Lower leg skin (tissue), 4 donors: ENCODE measurements around the gene RASSF5. TPM values are rescaled to one million over a fixed set of nuclear protein-coding genes. Genes with fewer than 3 reads are reported as not detected.

ENCODE experiments used
- DNase-seq, 2 donors: peaks; one replicate each; pipeline ENCODE4 v3.0.0-alpha.2; 2019; ENCODE audit warnings: low spot score in 2 of 2
- H3K4me3 ChIP-seq: fragments of 200-600 bp; sonication (generic); 2 replicates; pipeline ENCODE4 v1.5.1; 2017; ENCODE audit warnings: mild to moderate bottlenecking, low read depth; ENCODE audit not compliant: poor library complexity, severe bottlenecking
- POLR2A ChIP-seq, 2 donors: fragments of 450-650 bp; IDR thresholded peaks; one replicate each; pipeline ENCODE4 v1.6.1; 2016 to 2017; ENCODE audit warnings: antibody characterized with exemption in 2 of 2, mild to moderate bottlenecking in 1 of 2, moderate library complexity in 1 of 2
- WGBS, 2 donors: methylation state at CpG; one replicate each; pipeline ENCODE4 v1.1.5; 2018; 5-methylcytosine and 5-hydroxymethylcytosine counted together
- intact Hi-C: fragments of 100-400 bp; cut with DNase I; formaldehyde crosslinking; loops from one replicate; pipeline ENCODE4 v1.15.0; 2023; ENCODE audit warnings: low total_unique reads
- total RNA-seq, 4 donors: library from RNA; depleted of rRNA; stranded (reverse); fragments of >200 nt; gene quantifications; one replicate each; pipeline ENCODE4 v1.1.0, GENCODE V29; 2016
- TF ChIP-seq, protein P1 (sequence below), 3 donors: fragments of 450-650 bp; IDR thresholded peaks; one replicate each; pipeline ENCODE4 v1.5.1; 2016; ENCODE audit warnings: antibody characterized with exemption in 3 of 3, mild to moderate bottlenecking in 3 of 3, moderate library complexity in 2 of 3

Gene RASSF5
- total RNA-seq, 4 donors from 2014 or later: 81.3 to 102 (median 86.1) TPM

DNA sequence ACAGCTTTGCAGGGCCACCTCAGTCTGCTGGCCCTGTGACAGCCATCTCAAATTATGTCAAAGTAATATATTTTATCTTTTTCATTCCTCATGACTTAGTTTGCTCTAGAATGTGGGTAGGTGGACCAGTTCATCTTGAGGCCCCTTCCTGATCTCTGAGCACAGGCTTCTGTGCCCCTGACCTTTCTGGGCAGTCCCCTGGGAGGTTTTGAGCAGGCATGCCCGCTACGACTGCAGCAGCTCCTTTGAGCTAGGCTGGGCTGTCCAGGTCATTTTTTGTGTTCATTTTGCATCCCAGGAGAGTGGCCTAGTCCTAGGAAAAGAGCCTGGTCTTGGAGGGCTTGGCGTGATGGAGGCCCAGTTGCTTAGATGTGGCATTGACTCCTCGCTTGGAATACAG is 62.2 kb downstream of the RASSF5 start:
- DNase-seq: no peak
- TF ChIP-seq, protein P1, sequence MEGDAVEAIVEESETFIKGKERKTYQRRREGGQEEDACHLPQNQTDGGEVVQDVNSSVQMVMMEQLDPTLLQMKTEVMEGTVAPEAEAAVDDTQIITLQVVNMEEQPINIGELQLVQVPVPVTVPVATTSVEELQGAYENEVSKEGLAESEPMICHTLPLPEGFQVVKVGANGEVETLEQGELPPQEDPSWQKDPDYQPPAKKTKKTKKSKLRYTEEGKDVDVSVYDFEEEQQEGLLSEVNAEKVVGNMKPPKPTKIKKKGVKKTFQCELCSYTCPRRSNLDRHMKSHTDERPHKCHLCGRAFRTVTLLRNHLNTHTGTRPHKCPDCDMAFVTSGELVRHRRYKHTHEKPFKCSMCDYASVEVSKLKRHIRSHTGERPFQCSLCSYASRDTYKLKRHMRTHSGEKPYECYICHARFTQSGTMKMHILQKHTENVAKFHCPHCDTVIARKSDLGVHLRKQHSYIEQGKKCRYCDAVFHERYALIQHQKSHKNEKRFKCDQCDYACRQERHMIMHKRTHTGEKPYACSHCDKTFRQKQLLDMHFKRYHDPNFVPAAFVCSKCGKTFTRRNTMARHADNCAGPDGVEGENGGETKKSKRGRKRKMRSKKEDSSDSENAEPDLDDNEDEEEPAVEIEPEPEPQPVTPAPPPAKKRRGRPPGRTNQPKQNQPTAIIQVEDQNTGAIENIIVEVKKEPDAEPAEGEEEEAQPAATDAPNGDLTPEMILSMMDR (IDR thresholded peaks at IDR 0.05): no peak
- TF ChIP-seq POLR2A (IDR thresholded peaks at IDR 0.05): no peak
- intact Hi-C loops: no loop called here
- no peak overlapping the region for H3K4me3 ChIP-seq
- WGBS, 2 donors: 91% methylated on average over 4 of the region's 4 CpGs

GRCh38 chr1:206570529-206570928 is 63.2 kb downstream of the RASSF5 start:
- no peak for DNase-seq
- 84 to 93% methylated on average over 3 of the region's 3 CpGs for WGBS, 2 donors
- TF ChIP-seq, protein P1 (IDR thresholded peaks at IDR 0.05): no peak
- TF ChIP-seq POLR2A (IDR thresholded peaks at IDR 0.05): no peak
- no peak overlapping the region for H3K4me3 ChIP-seq
- intact Hi-C loops: no loop called here

DNA sequence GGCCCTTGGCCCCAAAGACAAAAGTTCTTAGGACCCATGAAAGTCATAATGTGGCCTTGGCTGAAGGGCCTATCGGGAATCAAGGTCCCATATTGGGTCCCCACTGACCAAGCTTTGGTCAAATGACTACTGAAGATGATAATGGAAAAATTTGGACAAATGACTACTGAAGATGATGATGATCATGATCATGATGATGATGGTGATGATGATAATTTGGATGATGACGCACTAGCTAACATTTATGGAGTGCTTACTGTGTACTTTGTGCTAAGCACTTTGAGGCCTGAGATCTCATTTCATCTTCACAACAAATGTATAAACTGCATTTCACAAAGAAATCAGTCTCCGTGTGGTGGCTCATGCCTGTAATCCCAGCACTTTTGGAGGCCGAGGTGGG is 65.5 kb downstream of the RASSF5 start:
- H3K4me3 ChIP-seq: no peak overlapping the region
- no peak for DNase-seq
- TF ChIP-seq, protein P1 (IDR thresholded peaks at IDR 0.05): no peak
- no peak for TF ChIP-seq POLR2A (IDR thresholded peaks at IDR 0.05)
- WGBS, 2 donors: 98 to 99% methylated on average over 4 of the region's 4 CpGs
- intact Hi-C loops: no loop called here

DNA sequence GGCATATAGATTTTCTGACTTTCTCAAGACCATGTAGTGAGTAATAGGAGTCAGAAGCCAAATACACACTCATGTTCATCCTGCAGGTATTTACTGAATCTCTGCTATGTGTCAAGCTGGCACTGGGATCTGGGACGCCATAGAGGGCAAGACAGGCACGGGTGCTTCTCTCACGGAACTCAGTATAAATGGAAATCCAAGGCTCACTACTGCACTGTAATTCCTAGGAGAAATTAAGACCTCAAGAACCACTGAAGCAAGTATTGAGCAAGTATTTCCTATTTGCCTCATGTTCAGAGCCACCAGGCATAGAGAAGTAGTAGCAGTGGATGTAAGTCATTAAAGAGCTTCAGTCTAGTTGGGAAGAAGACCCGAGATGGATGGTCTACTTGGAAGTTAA is 66.0 kb downstream of the RASSF5 start:
- intact Hi-C loops: no loop called here
- no peak for TF ChIP-seq POLR2A (IDR thresholded peaks at IDR 0.05)
- TF ChIP-seq, protein P1 (IDR thresholded peaks at IDR 0.05): no peak
- WGBS, 2 donors: 86 to 91% methylated on average over 4 of the region's 4 CpGs
- DNase-seq: no peak
- no peak overlapping the region for H3K4me3 ChIP-seq

DNA sequence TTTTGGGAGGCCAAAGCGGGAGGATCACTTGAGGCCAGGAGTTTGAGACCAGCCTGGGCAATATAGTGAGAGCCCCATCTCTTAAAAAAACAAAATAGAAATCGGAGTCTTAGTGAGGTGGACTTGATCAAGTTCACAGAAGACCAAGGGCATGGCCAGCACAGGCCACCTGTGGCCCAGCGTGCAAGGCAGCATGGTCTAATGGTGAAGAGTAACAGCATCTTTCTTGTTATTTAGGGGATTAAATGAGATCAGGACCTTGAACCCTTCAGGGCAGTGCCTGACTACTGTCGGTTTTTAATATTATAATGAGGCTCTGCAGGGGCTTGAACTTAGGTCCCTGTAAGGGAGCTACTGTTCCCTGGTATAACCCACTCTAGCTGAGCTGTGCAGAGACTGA is 66.4 kb downstream of the RASSF5 start:
- intact Hi-C loops: no loop called here
- whole genome bisulfite sequencing, 2 donors: 95 to 96% methylated on average over 4 of the region's 4 CpGs
- DNase-seq: no peak
- TF ChIP-seq POLR2A (IDR thresholded peaks at IDR 0.05): no peak
- TF ChIP-seq, protein P1 (IDR thresholded peaks at IDR 0.05): no peak
- no peak overlapping the region for H3K4me3 ChIP-seq

DNA sequence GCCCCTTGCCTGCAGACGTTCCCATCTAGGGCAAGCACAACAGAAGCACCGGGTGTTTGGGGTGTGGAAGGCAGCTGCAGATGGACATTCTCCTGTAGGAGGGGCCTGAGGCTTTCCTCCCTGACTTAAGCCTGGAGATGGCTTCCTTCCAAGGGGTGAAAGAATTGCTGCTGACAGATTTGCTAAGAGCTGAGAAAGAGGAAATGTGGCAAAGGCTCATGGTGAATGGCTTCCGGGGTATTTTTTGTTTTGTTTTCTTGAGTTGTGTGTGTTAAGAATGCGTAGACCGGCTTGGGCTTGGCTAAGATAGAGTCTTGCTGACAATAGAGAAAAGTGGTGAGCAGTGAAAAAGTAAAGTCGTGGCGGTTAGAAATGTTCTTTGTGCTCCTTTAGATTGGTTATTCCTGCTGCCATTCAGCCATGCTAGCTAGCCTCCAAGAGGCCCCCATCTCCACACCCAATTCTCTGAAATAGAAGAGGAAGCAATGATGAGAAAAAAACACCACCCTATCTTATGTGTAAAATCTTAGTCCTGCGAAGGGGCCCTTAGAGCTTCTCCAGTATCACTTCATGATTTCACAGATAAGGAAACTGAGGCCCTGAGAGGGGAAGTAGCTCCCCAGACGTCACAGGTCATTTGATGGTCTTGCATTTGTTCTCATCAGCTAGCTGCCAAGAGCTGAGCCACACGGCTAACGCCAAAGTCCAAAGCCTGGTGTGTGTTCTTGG is 68.0 kb downstream of the RASSF5 start:
- H3K4me3 ChIP-seq: no peak overlapping the region
- intact Hi-C loops: no loop called here
- WGBS, 2 donors: 59 to 72% methylated on average over 11 of the region's 11 CpGs
- TF ChIP-seq, protein P1 (IDR thresholded peaks at IDR 0.05): no peak
- TF ChIP-seq POLR2A (IDR thresholded peaks at IDR 0.05): no peak
- peak in 1 of 2 donors; percentile 58 for DNase-seq
